Middle frontal gyrus (tissue), 1 donor: ENCODE measurements around the gene NINJ1.

Source experiments
- DNase-seq: peaks from one replicate; pipeline ENCODE4 v3.0.0-alpha.2; 2015; ENCODE audit warnings: low spot score; ENCODE audit errors: extremely low spot score

The NINJ1 gene

DNA sequence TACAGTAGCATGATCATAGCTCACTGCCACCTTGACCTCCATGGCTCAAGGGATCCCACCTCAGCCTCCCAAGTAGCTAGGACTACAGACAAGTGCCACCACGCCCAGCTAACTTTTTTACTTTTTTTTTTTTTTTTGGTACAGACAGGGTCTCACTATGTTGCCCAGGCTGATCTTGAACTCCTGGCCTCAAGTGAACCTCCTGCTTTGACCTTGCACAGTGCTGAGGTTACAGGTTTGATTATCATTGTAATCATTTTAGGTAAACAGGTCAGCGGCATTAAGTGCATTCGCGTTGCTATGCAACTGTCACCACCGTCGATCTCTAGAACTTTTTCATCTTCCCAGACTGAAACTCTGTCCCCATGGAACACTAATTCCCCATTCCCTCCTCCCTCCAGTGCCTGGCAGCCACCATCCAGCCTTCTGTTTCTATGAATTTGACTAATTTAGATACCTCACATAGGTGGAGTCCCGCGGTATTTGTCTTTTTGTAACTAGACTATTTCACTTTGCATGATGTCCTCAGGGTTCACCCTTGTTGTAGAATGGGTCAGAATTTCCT lies 43.9 kb downstream of the NINJ1 start:
- no peak for DNase-seq

GRCh38 chr9:93089481-93089991 lies 44.5 kb downstream of the NINJ1 start:
- DNase-seq, result no peak

GRCh38 chr9:93089024-93089423 lies 45.0 kb downstream of the NINJ1 start:
- DNase-seq, result no peak

DNA sequence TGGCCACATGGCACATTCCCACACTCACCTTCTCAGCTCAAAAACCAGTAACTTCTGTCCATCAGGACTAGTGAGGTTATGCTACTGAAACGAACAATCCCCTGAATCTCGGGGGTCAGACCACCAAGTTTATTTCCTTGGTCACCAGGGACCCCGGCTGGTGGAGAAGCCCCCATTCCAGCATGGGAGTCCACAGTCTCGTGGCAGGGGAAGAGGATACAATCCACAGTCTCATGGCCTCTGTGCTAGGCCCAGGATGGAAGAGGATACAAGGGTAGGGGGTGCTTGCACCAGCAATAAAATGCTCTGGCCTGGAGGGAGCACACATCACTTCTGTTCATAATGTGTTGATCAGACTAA lies 45.4 kb downstream of the NINJ1 start:
- no peak for DNase-seq

- no peak for DNase-seq
Observed at GRCh38 chr9:93087971-93088655, 45.9 kb downstream of the NINJ1 start.

DNA sequence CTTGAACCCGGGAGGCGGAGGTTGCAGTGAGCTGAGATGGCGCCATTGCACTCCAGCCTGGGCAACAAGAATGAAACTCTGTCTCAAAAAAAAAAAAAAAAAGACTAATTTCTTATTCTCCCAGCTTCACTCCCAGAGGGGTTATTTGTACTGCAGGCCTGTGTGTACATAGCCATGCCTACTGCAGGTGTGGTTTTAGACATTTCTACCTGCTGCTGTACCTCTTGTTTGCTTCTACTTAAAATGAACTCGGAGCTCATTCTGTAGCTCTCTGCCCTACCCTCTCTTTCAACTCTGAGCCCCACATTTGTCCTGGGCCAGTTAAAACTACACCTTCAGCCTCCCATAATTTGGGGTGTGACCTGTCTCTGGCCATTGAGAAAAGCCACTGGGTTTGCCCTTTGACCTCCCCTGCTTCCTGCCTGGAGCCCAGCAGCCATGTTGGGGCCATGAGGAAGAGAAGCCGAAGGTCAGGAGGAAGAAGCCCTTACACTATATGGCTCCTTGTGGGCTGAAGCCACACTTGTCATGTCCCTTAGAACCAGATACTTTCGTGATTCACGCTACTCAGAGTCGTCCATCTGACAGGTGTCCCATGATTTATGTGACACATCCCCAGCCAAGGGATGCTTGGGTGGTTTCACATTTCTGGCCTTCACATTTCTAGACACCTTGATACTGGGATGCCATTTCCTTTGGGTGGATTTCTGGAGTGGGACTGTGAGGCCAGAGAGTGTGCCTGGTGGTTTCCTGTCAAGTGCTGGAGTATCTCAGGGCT lies 47.4 kb downstream of the NINJ1 start:
- DNase-seq, result no peak

- DNase-seq, result no peak
Observed at GRCh38 chr9:93085676-93086075, 48.4 kb downstream of the NINJ1 start.

GRCh38 chr9:93084471-93084881 lies 49.6 kb downstream of the NINJ1 start:
- DNase-seq, result no peak

GRCh38 chr9:93083592-93084470 lies 50.2 kb downstream of the NINJ1 start:
- DNase-seq, result no peak

- DNase-seq, result no peak
Observed at GRCh38 chr9:93082841-93083411, 51.1 kb downstream of the NINJ1 start.

GRCh38 chr9:93081931-93082330 lies 52.1 kb downstream of the NINJ1 start:
- DNase-seq, result no peak

GRCh38 chr9:93081081-93081529 lies 52.9 kb downstream of the NINJ1 start:
- DNase-seq, result no peak

DNA sequence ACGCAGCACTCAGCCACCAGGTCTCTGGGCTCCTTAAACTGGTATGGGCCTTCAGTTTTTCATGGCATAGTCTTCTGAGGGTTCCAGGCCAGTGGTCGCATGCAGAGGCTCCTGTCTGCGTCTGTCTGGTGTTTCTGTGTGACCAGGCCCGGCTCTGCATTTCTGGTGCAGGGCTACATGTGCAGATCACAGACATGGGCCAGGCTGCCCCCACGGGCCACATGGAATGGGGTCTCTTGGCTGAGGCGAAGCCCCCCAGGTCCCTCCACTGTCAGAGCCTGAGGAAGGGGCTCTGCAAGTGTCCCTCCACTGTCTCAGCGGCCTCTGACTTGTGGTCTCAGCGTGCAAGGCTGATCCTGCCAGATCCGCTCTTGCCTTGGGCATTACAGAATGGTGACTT lies 53.6 kb downstream of the NINJ1 start:
- no peak for DNase-seq

GRCh38 chr9:93079371-93079770 lies 54.7 kb downstream of the NINJ1 start:
- DNase-seq, result no peak

DNA sequence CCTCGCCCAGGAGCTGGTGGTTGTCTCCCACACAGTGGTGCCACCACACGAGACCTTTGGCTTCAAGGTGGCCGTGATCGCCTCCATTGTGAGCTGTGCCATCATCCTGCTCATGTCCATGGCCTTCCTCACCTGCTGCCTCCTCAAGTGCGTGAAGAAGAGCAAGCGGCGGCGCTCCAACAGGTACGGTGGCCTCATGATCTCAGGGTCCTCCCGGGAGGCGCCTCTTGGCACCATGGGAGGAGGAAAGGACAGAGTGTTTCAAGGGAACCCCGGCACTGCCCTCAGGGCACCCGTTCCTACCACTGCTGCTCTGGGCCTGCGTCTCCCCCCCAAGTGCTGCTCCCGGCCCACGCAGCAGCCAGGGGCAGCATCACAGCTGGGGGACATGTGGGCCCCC lies 56.2 kb downstream of the NINJ1 start:
- DNase-seq, result no peak

- no peak for DNase-seq
Observed at GRCh38 chr9:93077367-93077766, 56.7 kb downstream of the NINJ1 start.

- DNase-seq, result no peak
Observed at GRCh38 chr9:93076792-93077128, 57.3 kb downstream of the NINJ1 start.

DNA sequence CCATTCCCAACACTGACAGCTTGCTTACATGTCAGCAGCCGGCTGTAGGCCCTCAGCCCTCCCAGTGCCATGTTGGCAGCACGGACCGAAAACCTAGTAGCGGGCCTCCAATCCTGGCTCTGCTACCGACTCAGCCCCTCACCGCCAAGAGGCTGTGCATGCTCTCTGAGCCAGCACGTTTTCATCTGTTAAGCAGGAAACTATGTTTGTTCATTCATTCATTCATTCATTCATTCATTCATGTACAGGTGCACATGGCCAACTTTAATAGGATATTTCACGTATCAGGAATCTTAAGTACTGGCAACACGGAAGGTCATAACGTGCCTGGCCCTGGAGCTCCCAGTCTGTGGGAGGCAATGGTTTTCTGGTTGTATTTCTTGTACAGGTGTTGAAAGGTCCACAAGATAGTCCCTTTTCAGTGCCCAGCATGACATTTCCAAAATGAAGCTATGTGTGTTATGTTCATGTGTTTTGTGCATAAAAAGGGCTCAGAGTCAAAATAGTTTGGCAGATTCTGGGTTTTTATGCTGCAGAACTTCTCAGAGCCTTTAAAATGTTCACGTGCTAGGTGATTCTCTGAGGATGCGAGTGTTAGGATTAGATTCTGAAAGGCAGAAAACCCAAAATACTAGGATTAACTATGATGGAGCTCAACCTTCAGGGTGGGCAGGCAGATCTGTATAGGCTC lies 57.8 kb downstream of the NINJ1 start:
- no peak for DNase-seq

DNA sequence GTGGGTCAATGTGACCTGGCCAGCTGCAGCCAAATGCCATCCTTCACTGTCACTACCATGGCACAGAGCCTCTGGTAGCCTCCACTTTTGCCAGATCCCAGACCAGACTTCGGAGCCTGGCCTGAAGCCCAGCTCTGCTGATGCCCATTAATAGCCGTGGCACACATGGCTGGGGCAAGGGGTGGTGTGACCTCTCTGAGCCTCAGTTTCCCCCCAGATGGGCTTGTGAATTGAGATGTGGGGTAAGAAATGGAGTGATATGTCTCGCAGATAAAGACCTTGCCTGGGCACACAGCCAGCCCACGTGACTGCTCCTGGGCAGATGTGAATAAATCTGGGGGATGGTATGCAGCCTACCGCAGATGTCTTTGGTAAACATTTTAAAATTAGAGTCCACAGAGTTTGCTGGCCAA lies 61.7 kb downstream of the NINJ1 start:
- no peak for DNase-seq
